GM12872 (cell line): Measurements from ENCODE around the gene C14orf180.

ENCODE experiments used
- CTCF ChIP-seq: IDR thresholded peaks from 3 replicates; pipeline ENCODE4 v1.5.1; 2011; ENCODE audit warnings: low read depth, mild to moderate bottlenecking, low read length, moderate library complexity; ENCODE audit not compliant: insufficient read depth

C14orf180 gene

GRCh38 chr14:104603711-104604401 is 24.3 kb downstream of the C14orf180 start:
- TF ChIP-seq CTCF, result no peak

GRCh38 chr14:104604458-104605449 is 25.2 kb downstream of the C14orf180 start, which contains the start of gene TMEM179:
Gene TMEM179, minus strand, starts transcription at chr14:104604772. Its CDS starts 31 bp downstream, at chr14:104604741.
- TF ChIP-seq CTCF, result no peak

- no peak for TF ChIP-seq CTCF
These were observed 30.1 kb downstream of the C14orf180 start for GRCh38 chr14:104609666-104610065.

GRCh38 chr14:104610749-104611310 is 31.3 kb downstream of the C14orf180 start:
- TF ChIP-seq CTCF, result no peak

- TF ChIP-seq CTCF, result no peak
These were observed 32.3 kb downstream of the C14orf180 start for GRCh38 chr14:104611881-104612280.

GRCh38 chr14:104614126-104614812 is 34.7 kb downstream of the C14orf180 start:
- no peak for TF ChIP-seq CTCF

- TF ChIP-seq CTCF, result no peak
These were observed 45.4 kb downstream of the C14orf180 start for GRCh38 chr14:104624939-104625338.
